GM10248 (cell line): ENCODE measurements around the gene FAM167B.

Source experiments
- CTCF ChIA-PET: fragments of 300-600 bp; sonication (Branson Sonifier 250); formaldehyde crosslinking; extraction: SDS; loops from one replicate; lab custom pipeline; 2021; ENCODE audit warnings: antibody characterized with exemption; lab: Yijun Ruan, JAX
- POLR2A ChIA-PET: fragments of 350-650 bp; sonication (Branson Sonifier 250); formaldehyde crosslinking; extraction: SDS; loops from one replicate; lab custom pipeline; 2020; ENCODE audit warnings: antibody characterized with exemption; lab: Yijun Ruan, JAX
- DNase-seq: peaks from one replicate; pipeline ENCODE4 v3.0.0; 2012; ENCODE audit errors: extremely low spot score
- CTCF ChIP-seq: IDR thresholded peaks from 2 replicates; pipeline ENCODE4 v1.5.1; 2012; ENCODE audit warnings: mild to moderate bottlenecking, low read depth; ENCODE audit errors: extremely low read depth, missing control alignments, control extremely low read depth

FAM167B gene

GRCh38 chr1:32200226-32201010 lies 46.6 kb upstream of the FAM167B start, which contains the start of gene CCDC28B:
Gene CCDC28B, plus strand, starts transcription at chr1:32200595. Its CDS starts 1,341 bp downstream, at chr1:32201936.
- TF ChIP-seq CTCF: no peak
- CTCF ChIA-PET: interaction anchor here (0.8 to 3.3 kb wide), 10 partner anchors 8 to 117 kb away, joined by 3 to 30 read pairs (median 4); partner anchors contain the start of gene TXLNA
- peak; percentile 78 for DNase-seq
- POLR2A ChIA-PET: interaction anchor here (0.5 to 2.4 kb wide), 7 partner anchors 10 to 194 kb away, joined by 3 to 13 read pairs (median 3); partner anchors contain the start of genes BSDC1, KPNA6, MARCKSL1 and TXLNA

DNA sequence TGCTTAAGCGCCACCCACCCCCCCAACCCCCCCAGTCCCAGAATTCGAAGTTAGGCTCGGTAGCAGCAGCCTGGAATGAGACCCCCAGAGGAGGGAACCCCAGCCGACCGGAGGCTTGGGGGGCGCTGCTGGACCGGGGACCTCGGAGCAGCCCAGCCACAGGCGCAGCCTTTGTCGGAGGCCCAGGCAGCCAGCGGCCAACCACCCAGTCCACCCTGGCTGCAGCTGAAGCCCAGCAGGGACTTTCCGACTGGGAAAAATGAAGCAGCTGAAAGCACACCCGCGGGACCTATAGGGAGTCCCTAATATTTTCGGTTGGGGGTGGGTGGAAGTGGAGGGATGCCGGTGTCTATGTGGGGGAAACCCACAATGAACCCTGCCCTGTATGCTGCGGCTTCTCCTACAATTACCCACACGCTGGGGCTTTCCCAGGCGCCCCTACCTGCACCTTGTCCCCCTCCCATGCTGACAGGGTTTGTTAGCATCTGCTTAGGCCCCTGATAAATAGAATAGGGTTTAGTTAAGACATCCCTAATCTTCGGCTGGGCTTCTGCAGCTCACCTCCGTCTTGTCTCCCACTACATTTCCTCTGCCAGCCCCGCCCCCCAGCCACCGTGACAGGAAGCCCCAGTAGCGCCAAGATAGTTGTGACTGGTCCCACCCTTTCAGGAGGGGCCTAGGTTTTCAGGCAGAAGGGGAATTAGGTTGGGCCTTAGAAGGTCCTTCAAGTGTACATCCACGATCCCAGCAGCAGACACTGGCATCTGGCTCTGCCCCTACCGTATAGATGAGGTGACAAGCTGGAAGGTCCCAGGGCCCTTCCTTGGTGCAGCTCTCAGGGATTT lies 45.8 kb upstream of the FAM167B start:
- no peak for TF ChIP-seq CTCF
- peak; percentile 80 for DNase-seq
- ChIA-PET CTCF (interaction anchor here (1.3 to 3.3 kb wide), 7 partner anchors 9 to 90 kb away, joined by 3 to 30 read pairs (median 3); partner anchors contain the start of gene TXLNA), POLR2A (interaction anchor here (0.6 to 2.4 kb wide), 5 partner anchors 12 to 135 kb away, joined by 3 to 13 read pairs (median 4); partner anchors contain the start of genes KPNA6, MARCKSL1 and TXLNA)

- TF ChIP-seq CTCF: no peak
- ChIA-PET CTCF (interaction anchor here (1.5 to 4.1 kb wide), 3 partner anchors 11 to 43 kb away, joined by 3 to 39 read pairs (median 7); no protein-coding TSS in a partner anchor), POLR2A (interaction anchor here (1.7 kb wide), 1 partner anchor 131 kb away, joined by 7 read pairs; the partner anchor contains the start of gene MARCKSL1)
- DNase-seq: no peak
Observed at GRCh38 chr1:32204943-32205361, 42.1 kb upstream of the FAM167B start.

DNA sequence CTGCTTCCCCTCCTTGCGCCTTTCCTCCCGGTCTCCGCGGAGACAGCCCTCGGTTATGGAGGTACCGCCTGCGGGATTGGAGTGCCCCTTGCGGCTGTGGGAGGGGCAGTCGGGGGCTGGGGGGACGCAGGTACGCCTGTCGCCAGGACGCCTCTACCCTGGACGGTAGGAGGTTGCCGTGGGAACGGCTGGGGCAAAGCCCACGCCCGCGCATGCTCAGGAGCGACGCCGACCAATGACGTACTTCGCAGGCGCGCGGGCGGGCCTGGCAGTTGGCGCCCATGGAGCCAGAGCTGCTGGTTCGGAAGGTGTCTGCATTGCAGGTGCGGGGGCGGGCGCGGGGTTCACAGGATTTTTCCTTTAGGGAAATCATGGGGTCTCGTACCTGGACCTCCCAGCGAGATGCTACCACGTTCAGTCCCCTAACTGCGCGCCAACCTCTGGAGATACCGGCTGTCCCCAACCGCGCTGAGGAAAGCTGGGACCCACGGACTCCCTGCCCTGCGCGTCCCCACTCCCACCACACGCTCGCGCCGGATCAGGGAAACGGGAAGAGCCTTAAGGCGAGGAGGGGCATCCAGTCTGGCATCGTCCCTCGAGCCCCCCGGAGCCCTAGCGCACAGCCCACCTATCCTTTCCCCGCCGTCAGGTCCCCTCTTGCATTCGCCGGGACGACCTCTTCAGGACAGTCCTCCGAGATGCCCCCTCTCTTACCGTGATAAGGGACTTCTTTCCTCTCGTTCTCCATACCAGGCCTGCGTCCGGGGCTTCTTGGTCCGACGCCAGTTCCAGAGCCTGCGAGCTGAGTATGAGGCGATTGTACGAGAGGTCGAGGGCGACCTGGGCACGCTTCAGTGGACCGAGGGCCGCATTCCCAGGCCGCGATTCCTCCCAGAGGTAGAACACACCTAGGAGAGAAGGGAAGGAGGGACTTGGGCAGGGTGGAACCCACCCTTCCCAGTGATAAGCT lies 41.3 kb upstream of the FAM167B start, which contains the start of gene IQCC:
TSS of gene IQCC (plus strand) at position 271 of the 970 bp plus-strand sequence. CDS start at position 282, 11 bp downstream.
- ChIA-PET CTCF (interaction anchor here (0.7 to 4.1 kb wide), 4 partner anchors 10 to 43 kb away, joined by 3 to 39 read pairs (median 3); no protein-coding TSS in a partner anchor), POLR2A (interaction anchor here (0.6 to 1.7 kb wide), 2 partner anchors 127 to 130 kb away, joined by 5 to 7 read pairs; partner anchors contain the start of gene MARCKSL1)
- DNase-seq: peak; percentile 95
- no peak for TF ChIP-seq CTCF

DNA sequence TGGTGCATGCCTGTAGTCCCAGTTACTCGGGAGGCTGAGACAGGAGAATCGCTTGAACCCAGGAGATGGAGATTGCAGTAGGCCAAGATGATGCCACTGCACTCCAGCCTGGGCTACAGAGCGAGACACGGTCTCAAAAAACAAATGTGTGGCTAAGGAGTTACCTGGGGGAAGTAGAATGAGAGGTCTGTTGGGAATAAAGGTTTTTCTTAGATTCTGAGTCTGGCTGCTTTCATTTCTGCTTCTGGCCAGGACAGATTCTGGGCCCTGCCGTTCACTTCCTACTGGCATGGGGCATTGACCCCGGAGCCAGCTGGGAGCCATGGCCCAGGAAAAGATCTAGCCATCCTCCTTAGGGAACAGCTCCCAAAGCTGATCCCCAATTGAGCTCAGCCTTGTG lies 38.6 kb upstream of the FAM167B start:
- no peak for DNase-seq
- POLR2A ChIA-PET: interaction anchor here (0.7 kb wide), 1 partner anchor 48 kb away, joined by 3 read pairs; no protein-coding TSS in a partner anchor
- TF ChIP-seq CTCF: no peak
- CTCF ChIA-PET: interaction anchor here (0.7 to 1.9 kb wide), 3 partner anchors 10 to 109 kb away, joined by 3 to 4 read pairs (median 3); no protein-coding TSS in a partner anchor
